H1 (cell line): ENCODE measurements around the gene ARL2.

Experiments used
- BACH1 ChIP-seq: IDR thresholded peaks from 2 replicates; pipeline ENCODE4 v1.6.1; 2012; ENCODE audit warnings: low read length, improper control_type of control experiment
- CBX8 ChIP-seq: fragments of 300-800, 300-1000 bp; sonication (generic); IDR thresholded peaks from 2 replicates; pipeline ENCODE4 v1.7.1; 2016; ENCODE audit warnings: low read depth, low read length, borderline replicate concordance
- CEBPB ChIP-seq: IDR thresholded peaks from 2 replicates; pipeline ENCODE4 v1.6.1; 2012; ENCODE audit warnings: low read depth, low read length
- CHD2 ChIP-seq: IDR thresholded peaks from 2 replicates; pipeline ENCODE4 v1.6.1; 2012; ENCODE audit warnings: low read length, improper control_type of control experiment
- CTCF ChIP-seq, 3 experiments: IDR thresholded peaks; 1 replicate in 2 of 3; 2 replicates in 1 of 3; pipeline versions ENCODE4 v1.5.1 to v1.6.1; 2011; ENCODE audit warnings: low read length in 3 of 3, mild to moderate bottlenecking in 3 of 3, inconsistent platforms in 2 of 3, low read depth in 1 of 3, moderate library complexity in 1 of 3; ENCODE audit not compliant: insufficient read depth in 1 of 3; ENCODE audit errors: control extremely low read depth in 1 of 3
- EZH2 ChIP-seq: fragments of 200-600 bp; sonication (generic); IDR thresholded peaks from 2 replicates; pipeline ENCODE4 v1.7.1; 2012; ENCODE audit warnings: low read depth, mild to moderate bottlenecking, moderate library complexity, low read length, inconsistent platforms; ENCODE audit not compliant: severe bottlenecking
- JUND ChIP-seq: IDR thresholded peaks from 2 replicates; pipeline ENCODE4 v1.6.1; 2011; ENCODE audit warnings: mild to moderate bottlenecking, improper control_type of control experiment, low read length
- KDM5A ChIP-seq: fragments of 200-600 bp; IDR thresholded peaks from 2 replicates; pipeline ENCODE4 v1.7.1; 2012; ENCODE audit warnings: mild to moderate bottlenecking, low read length, inconsistent platforms, mixed read lengths
- RXRA ChIP-seq: IDR thresholded peaks from 2 replicates; pipeline ENCODE4 v1.6.1; 2011; ENCODE audit warnings: low read depth, mild to moderate bottlenecking, low read length, moderate library complexity; ENCODE audit not compliant: insufficient read depth
- TAF1 ChIP-seq: IDR thresholded peaks from 2 replicates; pipeline ENCODE4 v1.6.1; 2011; ENCODE audit warnings: mild to moderate bottlenecking, low read depth, low read length
- TCF12 ChIP-seq: IDR thresholded peaks from 2 replicates; pipeline ENCODE4 v1.6.1; 2011; ENCODE audit warnings: low read depth, mild to moderate bottlenecking, low read length
- USF2 ChIP-seq: IDR thresholded peaks from 2 replicates; pipeline ENCODE4 v1.6.1; 2011; ENCODE audit warnings: low read length, improper control_type of control experiment
- YY1 ChIP-seq: IDR thresholded peaks from 2 replicates; pipeline ENCODE4 v1.6.1; 2011; ENCODE audit warnings: low read depth, mild to moderate bottlenecking, low read length

GRCh38 chr11:65051398-65051858, 37.5 kb downstream of the ARL2 start:
- no peak for TF ChIP-seq CTCF (IDR thresholded peaks at IDR 0.05; ENCODE audit: control extremely low read depth in 1 of 3, insufficient read depth in 1 of 3, low read depth in 1 of 3, low read length in 3 of 3)
- TF ChIP-seq CEBPB = no peak
- no peak for TF ChIP-seq CBX8
- no peak for TF ChIP-seq RXRA
- TF ChIP-seq TCF12 = no peak
- no peak for TF ChIP-seq BACH1
- TF ChIP-seq JUND = no peak
- no peak for TF ChIP-seq EZH2
- TF ChIP-seq TAF1 = no peak
- TF ChIP-seq CHD2 = no peak
- no peak for TF ChIP-seq YY1
- TF ChIP-seq KDM5A = no peak
- no peak for TF ChIP-seq USF2
